ENCODE results near the gene SLC15A3.

DNA sequence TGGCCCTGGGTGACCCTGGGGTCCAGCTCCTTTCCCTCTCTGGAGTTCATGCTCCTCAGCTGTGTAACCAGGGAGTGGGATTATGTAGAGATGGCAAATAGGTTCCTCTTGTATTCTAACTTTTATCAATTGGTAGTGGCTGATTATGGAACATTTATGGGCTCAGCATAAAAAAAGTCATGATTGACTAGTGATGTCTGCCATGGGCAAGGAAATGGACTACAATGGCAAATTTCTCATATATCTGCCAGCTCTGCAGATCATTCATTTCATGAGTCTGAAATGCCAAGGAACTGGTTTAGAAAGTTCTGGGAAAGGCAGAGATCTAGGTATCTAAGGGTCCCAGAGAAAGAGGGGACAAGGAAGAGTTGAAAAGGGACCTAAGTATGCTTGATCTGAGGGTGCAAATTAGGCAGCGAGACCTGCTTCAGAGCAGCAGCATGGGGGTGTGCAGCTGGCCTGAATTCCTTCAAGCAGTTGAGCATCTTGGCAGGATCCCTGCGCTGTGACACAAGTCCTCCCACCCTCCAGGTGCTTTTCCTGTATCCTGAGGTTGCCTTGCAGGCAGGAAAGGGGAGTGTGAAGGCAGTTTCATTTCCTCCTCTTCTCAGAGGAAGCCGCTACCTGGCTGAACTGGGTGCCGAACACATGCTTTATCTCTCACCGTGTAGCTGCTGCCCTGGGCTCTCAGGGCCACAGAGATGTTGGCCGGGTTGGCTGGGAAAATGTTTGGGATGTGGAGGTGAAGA, 10.4 kb downstream of the SLC15A3 start:
- TF ChIP-seq, protein P1, sequence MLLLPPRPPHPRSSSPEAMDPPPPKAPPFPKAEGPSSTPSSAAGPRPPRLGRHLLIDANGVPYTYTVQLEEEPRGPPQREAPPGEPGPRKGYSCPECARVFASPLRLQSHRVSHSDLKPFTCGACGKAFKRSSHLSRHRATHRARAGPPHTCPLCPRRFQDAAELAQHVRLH (tag by site-specific recombination; IDR thresholded peaks at IDR 0.05), result no peak
- TF ChIP-seq ZNF513 (tag by site-specific recombination; IDR thresholded peaks at IDR 0.05), result no peak
- no peak for TF ChIP-seq CTCF (tag by site-specific recombination; IDR thresholded peaks at IDR 0.05)
- no peak for TF ChIP-seq ZNF555 (tag by site-specific recombination; conservative IDR thresholded peaks at IDR 0.05)
- no peak for TF ChIP-seq ZNF423 (tag by site-specific recombination; IDR thresholded peaks at IDR 0.05)
- TF ChIP-seq, protein P2, sequence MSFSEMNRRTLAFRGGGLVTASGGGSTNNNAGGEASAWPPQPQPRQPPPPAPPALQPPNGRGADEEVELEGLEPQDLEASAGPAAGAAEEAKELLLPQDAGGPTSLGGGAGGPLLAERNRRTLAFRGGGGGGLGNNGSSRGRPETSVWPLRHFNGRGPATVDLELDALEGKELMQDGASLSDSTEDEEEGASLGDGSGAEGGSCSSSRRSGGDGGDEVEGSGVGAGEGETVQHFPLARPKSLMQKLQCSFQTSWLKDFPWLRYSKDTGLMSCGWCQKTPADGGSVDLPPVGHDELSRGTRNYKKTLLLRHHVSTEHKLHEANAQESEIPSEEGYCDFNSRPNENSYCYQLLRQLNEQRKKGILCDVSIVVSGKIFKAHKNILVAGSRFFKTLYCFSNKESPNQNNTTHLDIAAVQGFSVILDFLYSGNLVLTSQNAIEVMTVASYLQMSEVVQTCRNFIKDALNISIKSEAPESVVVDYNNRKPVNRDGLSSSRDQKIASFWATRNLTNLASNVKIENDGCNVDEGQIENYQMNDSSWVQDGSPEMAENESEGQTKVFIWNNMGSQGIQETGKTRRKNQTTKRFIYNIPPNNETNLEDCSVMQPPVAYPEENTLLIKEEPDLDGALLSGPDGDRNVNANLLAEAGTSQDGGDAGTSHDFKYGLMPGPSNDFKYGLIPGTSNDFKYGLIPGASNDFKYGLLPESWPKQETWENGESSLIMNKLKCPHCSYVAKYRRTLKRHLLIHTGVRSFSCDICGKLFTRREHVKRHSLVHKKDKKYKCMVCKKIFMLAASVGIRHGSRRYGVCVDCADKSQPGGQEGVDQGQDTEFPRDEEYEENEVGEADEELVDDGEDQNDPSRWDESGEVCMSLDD (tag by site-specific recombination; IDR thresholded peaks at IDR 0.05), result no peak
- no peak for TF ChIP-seq ZFP41 (tag by site-specific recombination; IDR thresholded peaks at IDR 0.05; ENCODE audit: borderline replicate concordance)

Data from HEK293 (cell line).